Measurements from ENCODE around the gene PLA2G5.

PLA2G5 gene

DNA sequence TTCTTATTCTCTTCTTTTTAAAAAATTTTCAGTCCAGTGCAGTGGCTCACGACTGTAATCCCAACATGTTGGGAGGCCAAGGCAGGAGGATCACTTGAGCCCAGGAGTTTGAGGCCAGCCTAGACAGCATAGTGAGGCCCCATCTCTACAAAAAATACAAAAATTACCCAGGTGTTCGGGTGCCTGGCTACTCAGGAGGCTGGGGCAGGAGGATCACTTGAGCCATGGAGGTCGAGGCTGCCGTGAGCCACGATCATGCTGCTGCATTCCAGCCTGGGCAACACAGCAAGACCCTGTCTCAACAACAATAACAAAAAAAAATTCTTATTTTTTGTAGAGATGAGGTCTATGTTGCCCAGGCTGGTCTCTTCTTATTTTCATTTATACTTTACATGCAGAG lies 41.5 kb downstream of the PLA2G5 start:
- Histone ChIP-seq H3K4me1 (ENCODE audit: control insufficient read depth, low read depth, low read length) (peaks cover 11% of the 10 kb centered on the region), H3K36me3 (ENCODE audit: control insufficient read depth, low read depth, low read length) (no peaks in the 10 kb centered on the region), H3K27ac (ENCODE audit: low read length) (no peak overlapping the region), H3K4me3 (ENCODE audit: low read length) (no peak overlapping the region), H3K9me3 (ENCODE audit: control insufficient read depth, low read depth, low read length) (no peaks in the 10 kb centered on the region), H3K9ac (ENCODE audit: low read length) (no peak overlapping the region), H3K27me3 (ENCODE audit: control insufficient read depth, insufficient read depth, low read length) (no peaks in the 10 kb centered on the region)

DNA sequence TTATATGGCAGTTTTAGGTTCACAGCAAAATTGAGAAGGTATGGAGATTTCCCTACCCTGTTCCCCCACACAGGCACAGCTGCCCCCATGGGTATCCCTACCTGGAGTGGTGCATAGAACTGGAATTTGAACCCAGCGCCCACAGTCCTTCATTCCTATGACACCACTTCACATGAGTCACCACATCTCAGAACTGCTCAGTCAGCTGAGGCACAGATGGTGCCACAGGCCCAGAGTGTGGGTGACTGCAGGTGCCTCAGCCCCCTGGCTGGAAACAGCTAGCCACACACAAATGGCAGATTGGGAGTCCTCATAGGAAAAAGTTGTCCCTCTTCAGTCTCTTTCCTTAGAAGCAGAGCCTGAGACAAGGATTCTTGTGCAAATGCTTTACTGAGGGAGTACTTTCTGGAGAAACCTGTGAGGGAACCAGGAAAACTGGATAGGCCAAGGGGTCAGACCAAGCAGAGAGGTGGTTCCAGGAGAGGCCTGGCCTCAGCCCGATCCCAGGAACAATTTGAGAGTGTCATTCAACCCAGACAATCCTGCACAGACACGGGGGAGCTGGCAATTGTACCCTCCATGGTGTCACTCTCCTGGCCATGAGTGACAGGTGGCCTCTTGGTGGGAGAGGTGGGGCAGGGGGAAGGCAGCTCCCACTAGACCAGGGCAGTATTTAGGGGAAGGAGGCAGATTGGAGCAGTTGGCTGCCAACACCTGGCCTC lies 42.4 kb downstream of the PLA2G5 start:
- Histone ChIP-seq H3K9ac (ENCODE audit: low read length) (no peak overlapping the region), H3K27me3 (ENCODE audit: control insufficient read depth, insufficient read depth, low read length) (no peaks in the 10 kb centered on the region), H3K4me3 (ENCODE audit: low read length) (no peak overlapping the region), H3K36me3 (ENCODE audit: control insufficient read depth, low read depth, low read length) (no peaks in the 10 kb centered on the region), H3K9me3 (ENCODE audit: control insufficient read depth, low read depth, low read length) (no peaks in the 10 kb centered on the region), H3K27ac (ENCODE audit: low read length) (no peak overlapping the region), H3K4me1 (ENCODE audit: control insufficient read depth, low read depth, low read length) (peaks cover 11% of the 10 kb centered on the region)

DNA sequence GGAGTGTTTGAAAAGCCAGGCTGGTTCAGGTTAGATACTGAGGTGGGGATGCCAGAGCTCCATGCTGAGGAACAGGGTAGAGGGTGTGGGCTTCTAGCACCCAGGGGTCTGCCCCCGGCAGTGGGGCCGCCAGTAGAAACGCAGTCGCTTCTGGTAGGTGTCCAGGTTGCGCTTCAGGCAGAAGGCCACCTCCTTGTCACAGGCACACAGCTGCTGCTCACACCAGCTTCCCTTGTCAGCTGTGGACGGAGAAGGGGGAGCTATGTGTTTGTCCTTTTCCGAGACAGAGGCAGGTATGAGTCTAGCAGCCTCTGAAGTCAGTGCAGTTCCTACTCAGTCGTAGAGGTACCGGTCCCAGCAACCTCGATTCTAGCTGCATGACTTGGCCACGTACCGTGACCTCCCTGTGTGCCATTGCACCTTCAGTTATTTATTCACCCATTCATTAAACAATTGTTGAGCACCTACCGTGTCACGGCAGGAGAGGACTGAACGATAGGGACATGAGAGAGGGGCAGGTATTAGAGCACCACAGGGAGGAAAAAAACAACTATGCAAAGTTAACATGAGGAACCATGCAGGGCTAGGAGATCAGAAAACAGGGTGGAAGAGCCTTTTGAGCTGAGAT lies 44.1 kb downstream of the PLA2G5 start:
- H3K9me3 ChIP-seq (ENCODE audit: control insufficient read depth, low read depth, low read length) = no peaks in the 10 kb centered on the region
- no peak overlapping the region for H3K27ac ChIP-seq (ENCODE audit: low read length)
- H3K27me3 ChIP-seq (ENCODE audit: control insufficient read depth, insufficient read depth, low read length) = no peaks in the 10 kb centered on the region
- no peak overlapping the region for H3K4me3 ChIP-seq (ENCODE audit: low read length)
- no peak overlapping the region for H3K9ac ChIP-seq (ENCODE audit: low read length)
- peaks cover 8% of the 10 kb centered on the region for H3K4me1 ChIP-seq (ENCODE audit: control insufficient read depth, low read depth, low read length)
- H3K36me3 ChIP-seq (ENCODE audit: control insufficient read depth, low read depth, low read length) = no peaks in the 10 kb centered on the region

DNA sequence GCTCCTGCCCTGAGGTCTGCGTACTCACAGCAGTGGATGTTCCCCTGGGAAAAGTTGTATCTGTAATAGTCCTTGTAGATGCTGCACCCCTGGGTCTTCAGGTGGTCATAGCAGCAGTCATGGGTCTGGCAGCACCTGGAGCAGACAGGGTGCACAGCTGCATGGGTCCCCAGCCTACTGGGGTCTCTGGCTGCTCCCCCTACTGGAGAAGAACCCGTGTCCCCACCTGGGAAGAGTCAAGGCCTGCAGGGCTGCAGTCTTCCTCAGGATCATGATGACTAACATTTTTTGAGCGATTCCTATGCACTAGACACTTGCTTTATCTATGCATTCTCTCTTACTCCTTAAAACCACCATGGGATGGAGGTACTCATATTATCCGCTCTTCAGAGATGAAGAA lies 45.5 kb downstream of the PLA2G5 start:
- peaks cover 8% of the 10 kb centered on the region for H3K4me1 ChIP-seq (ENCODE audit: control insufficient read depth, low read depth, low read length)
- H3K9ac ChIP-seq (ENCODE audit: low read length) = no peak overlapping the region
- no peak overlapping the region for H3K4me3 ChIP-seq (ENCODE audit: low read length)
- H3K36me3 ChIP-seq (ENCODE audit: control insufficient read depth, low read depth, low read length) = no peaks in the 10 kb centered on the region
- H3K27me3 ChIP-seq (ENCODE audit: control insufficient read depth, insufficient read depth, low read length) = no peaks in the 10 kb centered on the region
- H3K27ac ChIP-seq (ENCODE audit: low read length) = no peak overlapping the region
- no peaks in the 10 kb centered on the region for H3K9me3 ChIP-seq (ENCODE audit: control insufficient read depth, low read depth, low read length)

DNA sequence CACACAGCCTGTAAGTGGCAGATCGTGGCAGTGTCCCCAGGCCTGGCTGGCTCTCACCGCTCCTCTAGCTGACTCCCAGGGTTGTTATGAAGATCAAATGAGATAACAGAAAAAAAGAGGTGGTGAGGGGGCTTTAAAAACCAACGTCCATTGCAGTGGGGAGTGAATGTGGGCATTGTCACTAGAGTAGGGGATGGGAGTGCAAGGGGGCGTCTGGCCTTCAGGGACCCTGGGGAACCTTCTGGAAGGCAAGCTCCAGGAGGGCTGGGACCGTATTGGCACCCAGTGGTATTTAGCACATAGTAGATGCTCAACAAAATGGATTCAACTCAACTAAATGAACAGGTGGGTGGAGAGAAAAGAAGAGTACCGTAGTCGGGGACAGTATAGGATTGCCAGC lies 45.9 kb downstream of the PLA2G5 start:
- Histone ChIP-seq H3K9me3 (ENCODE audit: control insufficient read depth, low read depth, low read length) (no peaks in the 10 kb centered on the region), H3K36me3 (ENCODE audit: control insufficient read depth, low read depth, low read length) (no peaks in the 10 kb centered on the region), H3K27me3 (ENCODE audit: control insufficient read depth, insufficient read depth, low read length) (no peaks in the 10 kb centered on the region), H3K27ac (ENCODE audit: low read length) (no peak overlapping the region), H3K4me3 (ENCODE audit: low read length) (no peak overlapping the region), H3K4me1 (ENCODE audit: control insufficient read depth, low read depth, low read length) (peaks cover 8% of the 10 kb centered on the region), H3K9ac (ENCODE audit: low read length) (no peak overlapping the region)

DNA sequence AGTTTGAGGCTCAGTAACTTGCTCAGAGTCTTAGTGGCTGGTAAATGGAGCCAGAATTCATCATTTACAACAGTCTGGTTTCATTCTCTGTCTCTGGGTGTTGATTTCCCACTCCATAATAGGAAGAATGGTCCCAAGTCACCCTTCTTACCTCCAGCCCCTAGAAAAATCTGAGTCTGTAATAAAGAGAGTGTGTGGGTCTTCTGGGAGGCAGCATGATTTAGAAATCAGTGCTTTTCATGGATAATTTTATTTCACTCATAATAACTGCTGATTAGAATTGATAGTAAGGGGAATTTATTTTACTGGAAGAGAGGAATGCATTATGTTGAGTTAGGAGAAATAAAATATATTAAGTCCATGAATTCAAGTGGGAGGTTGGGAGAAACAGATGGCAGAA lies 47.2 kb downstream of the PLA2G5 start:
- Histone ChIP-seq H3K4me1 (ENCODE audit: control insufficient read depth, low read depth, low read length) (peaks cover 8% of the 10 kb centered on the region), H3K36me3 (ENCODE audit: control insufficient read depth, low read depth, low read length) (no peaks in the 10 kb centered on the region), H3K27me3 (ENCODE audit: control insufficient read depth, insufficient read depth, low read length) (no peaks in the 10 kb centered on the region), H3K4me3 (ENCODE audit: low read length) (no peak overlapping the region), H3K9ac (ENCODE audit: low read length) (no peak overlapping the region), H3K9me3 (ENCODE audit: control insufficient read depth, low read depth, low read length) (no peaks in the 10 kb centered on the region), H3K27ac (ENCODE audit: low read length) (no peak overlapping the region)

DNA sequence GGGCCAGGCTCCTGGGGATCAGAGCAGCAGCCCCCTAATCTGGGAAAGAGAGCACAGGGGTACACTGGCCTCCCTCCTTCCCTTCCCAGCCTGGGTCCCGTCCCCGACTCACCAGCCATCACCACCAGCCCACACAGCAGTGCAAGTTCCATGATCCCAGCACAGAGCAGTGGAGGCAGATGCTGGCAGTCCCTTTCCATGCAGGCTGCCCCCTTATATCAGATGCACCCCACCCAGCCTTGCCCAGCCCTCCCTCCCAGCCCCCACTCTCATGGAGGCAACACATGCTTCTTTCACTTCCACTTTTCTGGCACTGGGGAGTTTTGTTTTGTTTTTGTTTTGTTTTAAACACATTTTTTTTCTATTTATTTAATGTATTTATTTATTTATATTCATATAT lies 49.4 kb downstream of the PLA2G5 start, which contains the start of gene PLA2G2D:
Gene PLA2G2D (minus strand): TSS at position 190 of the 400 bp plus-strand sequence. CDS start 38 bp downstream, at position 152.
- H3K9ac ChIP-seq (ENCODE audit: low read length) = no peak within 1 kb of the TSS
- no peak within 1 kb of the TSS for H3K27ac ChIP-seq (ENCODE audit: low read length)
- no peaks in the 10 kb centered on the region for H3K9me3 ChIP-seq (ENCODE audit: control insufficient read depth, low read depth, low read length)
- no peaks in the 10 kb centered on the region for H3K27me3 ChIP-seq (ENCODE audit: control insufficient read depth, insufficient read depth, low read length)
- peaks cover 4% of the 10 kb centered on the region for H3K4me1 ChIP-seq (ENCODE audit: control insufficient read depth, low read depth, low read length)
- no peak within 1 kb of the TSS for H3K4me3 ChIP-seq (ENCODE audit: low read length)
- H3K36me3 ChIP-seq (ENCODE audit: control insufficient read depth, low read depth, low read length) = no peaks in the 10 kb centered on the region

DNA sequence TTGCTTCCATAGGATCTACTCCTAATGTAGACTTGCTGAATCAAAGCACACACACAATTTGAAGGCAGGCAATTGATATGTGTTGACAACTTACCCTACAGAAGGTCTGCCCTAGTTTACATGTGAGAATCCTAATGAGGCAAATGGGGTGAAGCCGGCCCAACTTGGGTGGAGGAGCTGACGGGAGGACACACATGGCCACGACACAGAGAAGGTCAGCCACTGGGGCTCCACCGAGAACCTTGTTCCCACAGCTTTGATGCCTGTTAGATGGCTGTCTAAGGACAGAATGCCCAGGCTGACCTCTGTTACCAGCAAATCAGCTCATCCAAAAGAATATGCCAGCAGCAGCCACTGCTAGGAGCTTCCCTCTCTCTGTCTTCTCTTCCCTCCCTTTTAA lies 50.8 kb downstream of the PLA2G5 start:
- no peaks in the 10 kb centered on the region for H3K4me1 ChIP-seq (ENCODE audit: control insufficient read depth, low read depth, low read length)
- H3K4me3 ChIP-seq (ENCODE audit: low read length) = no peak overlapping the region
- no peaks in the 10 kb centered on the region for H3K36me3 ChIP-seq (ENCODE audit: control insufficient read depth, low read depth, low read length)
- H3K27ac ChIP-seq (ENCODE audit: low read length) = no peak overlapping the region
- H3K9ac ChIP-seq (ENCODE audit: low read length) = no peak overlapping the region
- no peaks in the 10 kb centered on the region for H3K9me3 ChIP-seq (ENCODE audit: control insufficient read depth, low read depth, low read length)
- H3K27me3 ChIP-seq (ENCODE audit: control insufficient read depth, insufficient read depth, low read length) = no peaks in the 10 kb centered on the region

DNA sequence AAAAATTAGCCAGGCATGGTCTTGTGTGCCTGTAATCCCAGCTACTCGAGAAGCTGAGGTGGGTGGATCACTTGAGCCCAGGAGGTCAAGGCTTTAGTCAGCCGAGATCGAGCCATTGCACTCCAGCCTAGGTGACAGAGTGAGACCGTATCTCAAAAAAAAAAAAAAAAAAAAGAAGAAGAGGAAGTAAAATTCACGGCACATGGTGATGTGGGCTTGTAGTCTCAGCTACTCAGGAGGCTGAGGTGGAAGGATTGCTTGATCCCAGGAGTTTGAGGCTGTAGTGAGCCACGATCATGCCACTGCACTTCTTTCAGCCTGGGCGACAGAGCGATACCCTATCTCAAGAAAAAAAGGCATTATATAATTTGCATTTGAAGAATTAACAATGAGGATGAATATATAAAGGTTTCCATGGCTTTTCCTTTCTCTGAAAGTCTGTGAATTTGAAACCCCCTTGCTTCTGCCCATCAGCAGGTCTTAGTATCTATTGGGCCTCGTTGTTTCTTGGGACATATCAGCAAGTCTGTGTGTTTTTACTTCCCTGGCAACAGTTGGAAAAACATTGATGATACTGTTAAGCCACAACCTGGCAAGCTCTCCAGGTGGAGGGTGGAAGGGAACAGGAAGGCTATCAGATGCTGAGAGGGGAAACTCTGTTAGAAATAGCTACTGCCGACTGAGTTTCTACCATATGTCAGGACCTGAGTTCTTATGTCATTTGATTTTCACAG lies 53.9 kb downstream of the PLA2G5 start:
- no peak overlapping the region for H3K27ac ChIP-seq (ENCODE audit: low read length)
- no peak overlapping the region for H3K9ac ChIP-seq (ENCODE audit: low read length)
- H3K4me3 ChIP-seq (ENCODE audit: low read length) = no peak overlapping the region
- no peaks in the 10 kb centered on the region for H3K4me1 ChIP-seq (ENCODE audit: control insufficient read depth, low read depth, low read length)
- H3K27me3 ChIP-seq (ENCODE audit: control insufficient read depth, insufficient read depth, low read length) = no peaks in the 10 kb centered on the region
- no peaks in the 10 kb centered on the region for H3K9me3 ChIP-seq (ENCODE audit: control insufficient read depth, low read depth, low read length)
- no peaks in the 10 kb centered on the region for H3K36me3 ChIP-seq (ENCODE audit: control insufficient read depth, low read depth, low read length)

DNA sequence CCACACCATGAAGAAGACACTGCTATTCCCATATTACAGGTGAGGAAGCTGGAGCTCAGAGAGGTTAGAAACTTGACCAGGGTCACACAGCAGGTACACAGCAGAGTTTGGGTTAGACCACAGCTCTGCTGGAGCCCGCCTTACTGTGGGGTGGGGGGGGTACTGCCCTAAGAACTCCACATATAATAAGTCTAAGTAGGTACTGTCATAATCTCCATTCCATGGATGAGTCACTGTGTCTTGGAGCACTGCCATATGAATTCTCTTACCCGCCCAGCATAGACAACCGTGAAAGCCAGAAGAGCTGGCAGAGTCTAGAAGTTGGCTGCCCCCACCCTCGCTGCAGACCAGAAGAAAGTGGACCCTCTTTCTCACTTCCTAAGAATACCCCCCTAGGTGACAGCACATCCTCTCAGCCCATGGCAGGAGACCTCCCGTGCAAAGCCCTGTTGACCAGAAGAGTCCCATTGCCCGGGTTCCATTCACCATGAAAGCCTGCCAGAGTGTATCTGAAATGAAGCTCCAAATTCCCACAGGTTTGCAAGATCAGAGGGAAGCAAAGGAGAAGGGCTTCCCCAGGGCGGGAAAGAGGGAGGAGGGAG lies 54.6 kb downstream of the PLA2G5 start:
- Histone ChIP-seq H3K4me3 (ENCODE audit: low read length) (no peak overlapping the region), H3K36me3 (ENCODE audit: control insufficient read depth, low read depth, low read length) (no peaks in the 10 kb centered on the region), H3K9ac (ENCODE audit: low read length) (no peak overlapping the region), H3K9me3 (ENCODE audit: control insufficient read depth, low read depth, low read length) (no peaks in the 10 kb centered on the region), H3K4me1 (ENCODE audit: control insufficient read depth, low read depth, low read length) (no peaks in the 10 kb centered on the region), H3K27me3 (ENCODE audit: control insufficient read depth, insufficient read depth, low read length) (no peaks in the 10 kb centered on the region), H3K27ac (ENCODE audit: low read length) (no peak overlapping the region)

DNA sequence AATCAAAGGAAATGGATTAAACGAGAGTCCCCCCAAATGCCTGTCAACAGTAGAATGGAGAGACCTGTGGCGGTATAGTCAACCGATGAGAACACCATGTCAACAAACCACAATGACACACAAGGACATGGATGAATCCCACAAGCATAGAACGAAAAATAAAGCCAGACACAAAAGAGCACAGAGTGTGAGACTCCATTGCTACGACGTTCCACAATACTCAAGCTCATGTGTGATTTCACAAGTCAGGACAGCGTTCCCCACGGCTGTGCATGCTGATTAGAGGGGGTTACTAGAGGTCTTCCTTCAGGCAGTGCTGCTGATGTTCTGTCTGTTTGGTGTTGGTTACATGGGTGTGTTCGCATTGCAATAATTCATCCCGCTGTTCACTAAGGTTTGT lies 55.1 kb downstream of the PLA2G5 start:
- H3K4me1 ChIP-seq (ENCODE audit: control insufficient read depth, low read depth, low read length) = no peaks in the 10 kb centered on the region
- no peaks in the 10 kb centered on the region for H3K9me3 ChIP-seq (ENCODE audit: control insufficient read depth, low read depth, low read length)
- no peak overlapping the region for H3K4me3 ChIP-seq (ENCODE audit: low read length)
- no peaks in the 10 kb centered on the region for H3K27me3 ChIP-seq (ENCODE audit: control insufficient read depth, insufficient read depth, low read length)
- no peaks in the 10 kb centered on the region for H3K36me3 ChIP-seq (ENCODE audit: control insufficient read depth, low read depth, low read length)
- no peak overlapping the region for H3K9ac ChIP-seq (ENCODE audit: low read length)
- no peak overlapping the region for H3K27ac ChIP-seq (ENCODE audit: low read length)
